Measurements from ENCODE around the gene PADI2.

- no peak for TF ChIP-seq CTCF (IDR thresholded peaks at IDR 0.05; ENCODE audit: control extremely low read depth in 1 of 3, insufficient read depth in 1 of 3, low read depth in 1 of 3, low read length in 3 of 3)
- no peak for TF ChIP-seq POLR2A (IDR thresholded peaks at IDR 0.05; ENCODE audit: control extremely low read depth in 1 of 2, low read depth in 2 of 2, low read length in 2 of 2)
- no peak for TF ChIP-seq NRF1 (IDR thresholded peaks at IDR 0.05; ENCODE audit: low read depth, low read length)
- no peak for TF ChIP-seq SP2 (IDR thresholded peaks at IDR 0.05; ENCODE audit: low read length)
- TF ChIP-seq CEBPB (IDR thresholded peaks at IDR 0.05; ENCODE audit: low read depth, low read length) = no peak
- TF ChIP-seq ZNF274 (IDR thresholded peaks at IDR 0.05; ENCODE audit: borderline replicate concordance, extremely low read depth, low read length) = no peak
- no peak for TF ChIP-seq RNF2 (IDR thresholded peaks at IDR 0.05; ENCODE audit: borderline replicate concordance, low read depth, low read length, missing control alignments, poor library complexity, severe bottlenecking)
- TF ChIP-seq POU5F1 (IDR thresholded peaks at IDR 0.05; ENCODE audit: low read depth, low read length) = no peak
- TF ChIP-seq BRCA1 (IDR thresholded peaks at IDR 0.05; ENCODE audit: low read depth, low read length) = no peak
- no peak for TF ChIP-seq GABPA (IDR thresholded peaks at IDR 0.05; ENCODE audit: borderline replicate concordance, insufficient read depth, low read length)
- no peak for TF ChIP-seq E2F6 (IDR thresholded peaks at IDR 0.05)
- no peak for TF ChIP-seq CHD2 (IDR thresholded peaks at IDR 0.05; ENCODE audit: low read length)
- TF ChIP-seq SP1 (IDR thresholded peaks at IDR 0.05; ENCODE audit: low read depth, low read length) = no peak
Measured at GRCh38 chr1:17161137-17161740, 42.0 kb upstream of the PADI2 start.
